Measurements from ENCODE around the gene PIP5K1B. TPM values are rescaled to one million over a fixed set of nuclear protein-coding genes. Genes with fewer than 3 reads are reported as not detected.

PIP5K1B gene
- total and polyA plus RNA-seq, 2 experiments from 2014 or later = 1.3 to 2.8 TPM

DNA sequence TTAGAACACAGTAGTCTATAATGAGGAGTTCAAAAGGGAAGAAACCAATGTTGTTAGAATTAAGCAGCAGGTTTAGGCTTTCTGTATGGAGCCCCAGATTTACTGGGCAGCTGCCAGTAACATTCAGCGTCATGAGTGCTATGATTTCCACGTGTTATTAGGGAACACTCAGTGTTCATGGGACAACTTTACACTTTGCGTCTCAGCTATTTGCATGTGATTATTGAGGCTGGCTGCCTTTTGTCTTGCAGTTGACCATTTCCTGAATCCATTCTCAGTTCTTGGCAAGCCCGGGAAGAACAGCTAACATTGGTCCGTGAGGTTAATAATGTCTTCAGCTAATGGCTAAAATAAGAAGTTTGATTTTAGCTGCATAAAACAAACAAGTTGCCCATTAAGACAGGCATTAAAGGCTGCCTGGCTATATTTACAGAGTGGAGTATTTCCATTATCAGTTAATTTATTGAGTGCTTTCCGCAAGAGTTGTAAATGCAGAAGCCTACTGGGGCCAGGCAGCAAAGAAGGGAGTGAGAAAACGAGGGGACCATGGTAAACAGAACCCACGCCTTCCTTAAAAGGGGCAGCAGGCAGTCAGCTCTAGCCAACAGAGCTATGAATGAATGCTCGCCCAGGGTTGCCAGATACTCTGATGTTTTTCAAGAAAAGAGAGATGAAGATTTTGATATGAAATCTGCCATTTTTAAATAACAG is 120.9 kb downstream of the PIP5K1B start:
- no peaks in the 10 kb centered on the region for H3K27me3 ChIP-seq (ENCODE audit: insufficient read depth)
- DNase-seq (ENCODE audit: low spot score) (peak; percentile 33), ATAC-seq (peak; percentile 57)
- peak overlapping the region; percentile 76; the same call in 1 of the 2 replicates for H2AFZ ChIP-seq
- TF ChIP-seq, protein P1, sequence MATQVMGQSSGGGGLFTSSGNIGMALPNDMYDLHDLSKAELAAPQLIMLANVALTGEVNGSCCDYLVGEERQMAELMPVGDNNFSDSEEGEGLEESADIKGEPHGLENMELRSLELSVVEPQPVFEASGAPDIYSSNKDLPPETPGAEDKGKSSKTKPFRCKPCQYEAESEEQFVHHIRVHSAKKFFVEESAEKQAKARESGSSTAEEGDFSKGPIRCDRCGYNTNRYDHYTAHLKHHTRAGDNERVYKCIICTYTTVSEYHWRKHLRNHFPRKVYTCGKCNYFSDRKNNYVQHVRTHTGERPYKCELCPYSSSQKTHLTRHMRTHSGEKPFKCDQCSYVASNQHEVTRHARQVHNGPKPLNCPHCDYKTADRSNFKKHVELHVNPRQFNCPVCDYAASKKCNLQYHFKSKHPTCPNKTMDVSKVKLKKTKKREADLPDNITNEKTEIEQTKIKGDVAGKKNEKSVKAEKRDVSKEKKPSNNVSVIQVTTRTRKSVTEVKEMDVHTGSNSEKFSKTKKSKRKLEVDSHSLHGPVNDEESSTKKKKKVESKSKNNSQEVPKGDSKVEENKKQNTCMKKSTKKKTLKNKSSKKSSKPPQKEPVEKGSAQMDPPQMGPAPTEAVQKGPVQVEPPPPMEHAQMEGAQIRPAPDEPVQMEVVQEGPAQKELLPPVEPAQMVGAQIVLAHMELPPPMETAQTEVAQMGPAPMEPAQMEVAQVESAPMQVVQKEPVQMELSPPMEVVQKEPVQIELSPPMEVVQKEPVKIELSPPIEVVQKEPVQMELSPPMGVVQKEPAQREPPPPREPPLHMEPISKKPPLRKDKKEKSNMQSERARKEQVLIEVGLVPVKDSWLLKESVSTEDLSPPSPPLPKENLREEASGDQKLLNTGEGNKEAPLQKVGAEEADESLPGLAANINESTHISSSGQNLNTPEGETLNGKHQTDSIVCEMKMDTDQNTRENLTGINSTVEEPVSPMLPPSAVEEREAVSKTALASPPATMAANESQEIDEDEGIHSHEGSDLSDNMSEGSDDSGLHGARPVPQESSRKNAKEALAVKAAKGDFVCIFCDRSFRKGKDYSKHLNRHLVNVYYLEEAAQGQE (IDR thresholded peaks at IDR 0.05; ENCODE audit: unreplicated experiment) = no peak
- TF ChIP-seq NANOG (IDR thresholded peaks at IDR 0.05; ENCODE audit: borderline replicate concordance) (no peak), ZNF331 (CRISPR knock-in tag; IDR thresholded peaks at IDR 0.05; ENCODE audit: low read depth) (no peak), EZH2 (IDR thresholded peaks at IDR 0.05; ENCODE audit: low read depth, unreplicated experiment) (no peak), EZH2phosphoT487 (IDR thresholded peaks at IDR 0.05; ENCODE audit: unreplicated experiment) (no peak), JUNB (IDR thresholded peaks at IDR 0.05; ENCODE audit: unreplicated experiment) (no peak), ZNF114 (CRISPR knock-in tag; IDR thresholded peaks at IDR 0.05) (no peak), CREB1 (CRISPR knock-in tag; IDR thresholded peaks at IDR 0.05; ENCODE audit: low read depth) (no peak), POLR2AphosphoS5 (IDR thresholded peaks at IDR 0.05; ENCODE audit: low read depth) (no peak), STAT1 (IDR thresholded peaks at IDR 0.05; ENCODE audit: unreplicated experiment) (no peak)
- TF ChIP-seq, protein P2, sequence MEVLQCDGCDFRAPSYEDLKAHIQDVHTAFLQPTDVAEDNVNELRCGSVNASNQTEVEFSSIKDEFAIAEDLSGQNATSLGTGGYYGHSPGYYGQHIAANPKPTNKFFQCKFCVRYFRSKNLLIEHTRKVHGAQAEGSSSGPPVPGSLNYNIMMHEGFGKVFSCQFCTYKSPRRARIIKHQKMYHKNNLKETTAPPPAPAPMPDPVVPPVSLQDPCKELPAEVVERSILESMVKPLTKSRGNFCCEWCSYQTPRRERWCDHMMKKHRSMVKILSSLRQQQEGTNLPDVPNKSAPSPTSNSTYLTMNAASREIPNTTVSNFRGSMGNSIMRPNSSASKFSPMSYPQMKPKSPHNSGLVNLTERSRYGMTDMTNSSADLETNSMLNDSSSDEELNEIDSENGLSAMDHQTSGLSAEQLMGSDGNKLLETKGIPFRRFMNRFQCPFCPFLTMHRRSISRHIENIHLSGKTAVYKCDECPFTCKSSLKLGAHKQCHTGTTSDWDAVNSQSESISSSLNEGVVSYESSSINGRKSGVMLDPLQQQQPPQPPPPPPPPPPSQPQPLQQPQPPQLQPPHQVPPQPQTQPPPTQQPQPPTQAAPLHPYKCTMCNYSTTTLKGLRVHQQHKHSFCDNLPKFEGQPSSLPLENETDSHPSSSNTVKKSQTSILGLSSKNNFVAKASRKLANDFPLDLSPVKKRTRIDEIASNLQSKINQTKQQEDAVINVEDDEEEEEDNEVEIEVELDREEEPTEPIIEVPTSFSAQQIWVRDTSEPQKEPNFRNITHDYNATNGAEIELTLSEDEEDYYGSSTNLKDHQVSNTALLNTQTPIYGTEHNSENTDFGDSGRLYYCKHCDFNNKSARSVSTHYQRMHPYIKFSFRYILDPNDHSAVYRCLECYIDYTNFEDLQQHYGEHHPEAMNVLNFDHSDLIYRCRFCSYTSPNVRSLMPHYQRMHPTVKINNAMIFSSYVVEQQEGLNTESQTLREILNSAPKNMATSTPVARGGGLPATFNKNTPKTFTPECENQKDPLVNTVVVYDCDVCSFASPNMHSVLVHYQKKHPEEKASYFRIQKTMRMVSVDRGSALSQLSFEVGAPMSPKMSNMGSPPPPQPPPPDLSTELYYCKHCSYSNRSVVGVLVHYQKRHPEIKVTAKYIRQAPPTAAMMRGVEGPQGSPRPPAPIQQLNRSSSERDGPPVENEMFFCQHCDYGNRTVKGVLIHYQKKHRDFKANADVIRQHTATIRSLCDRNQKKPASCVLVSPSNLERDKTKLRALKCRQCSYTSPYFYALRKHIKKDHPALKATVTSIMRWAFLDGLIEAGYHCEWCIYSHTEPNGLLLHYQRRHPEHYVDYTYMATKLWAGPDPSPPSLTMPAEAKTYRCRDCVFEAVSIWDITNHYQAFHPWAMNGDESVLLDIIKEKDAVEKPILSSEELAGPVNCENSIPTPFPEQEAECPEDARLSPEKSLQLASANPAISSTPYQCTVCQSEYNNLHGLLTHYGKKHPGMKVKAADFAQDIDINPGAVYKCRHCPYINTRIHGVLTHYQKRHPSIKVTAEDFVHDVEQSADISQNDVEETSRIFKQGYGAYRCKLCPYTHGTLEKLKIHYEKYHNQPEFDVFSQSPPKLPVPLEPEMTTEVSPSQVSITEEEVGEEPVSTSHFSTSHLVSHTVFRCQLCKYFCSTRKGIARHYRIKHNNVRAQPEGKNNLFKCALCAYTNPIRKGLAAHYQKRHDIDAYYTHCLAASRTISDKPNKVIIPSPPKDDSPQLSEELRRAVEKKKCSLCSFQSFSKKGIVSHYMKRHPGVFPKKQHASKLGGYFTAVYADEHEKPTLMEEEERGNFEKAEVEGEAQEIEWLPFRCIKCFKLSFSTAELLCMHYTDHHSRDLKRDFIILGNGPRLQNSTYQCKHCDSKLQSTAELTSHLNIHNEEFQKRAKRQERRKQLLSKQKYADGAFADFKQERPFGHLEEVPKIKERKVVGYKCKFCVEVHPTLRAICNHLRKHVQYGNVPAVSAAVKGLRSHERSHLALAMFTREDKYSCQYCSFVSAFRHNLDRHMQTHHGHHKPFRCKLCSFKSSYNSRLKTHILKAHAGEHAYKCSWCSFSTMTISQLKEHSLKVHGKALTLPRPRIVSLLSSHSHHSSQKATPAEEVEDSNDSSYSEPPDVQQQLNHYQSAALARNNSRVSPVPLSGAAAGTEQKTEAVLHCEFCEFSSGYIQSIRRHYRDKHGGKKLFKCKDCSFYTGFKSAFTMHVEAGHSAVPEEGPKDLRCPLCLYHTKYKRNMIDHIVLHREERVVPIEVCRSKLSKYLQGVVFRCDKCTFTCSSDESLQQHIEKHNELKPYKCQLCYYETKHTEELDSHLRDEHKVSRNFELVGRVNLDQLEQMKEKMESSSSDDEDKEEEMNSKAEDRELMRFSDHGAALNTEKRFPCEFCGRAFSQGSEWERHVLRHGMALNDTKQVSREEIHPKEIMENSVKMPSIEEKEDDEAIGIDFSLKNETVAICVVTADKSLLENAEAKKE (CRISPR knock-in tag; IDR thresholded peaks at IDR 0.05) = no peak
- H3K4me3 ChIP-seq = peak overlapping the region; percentile 8; the same call in 1 of the 2 replicates
- peaks cover 5% of the 10 kb centered on the region for H3K27me3 Mint-ChIP-seq (ENCODE audit: insufficient read depth, low read depth, poor library complexity)
- no peaks in the 10 kb centered on the region for H3K9me2 ChIP-seq (ENCODE audit: insufficient read depth)
- H4K20me1 ChIP-seq (replicated peaks; ENCODE audit: insufficient read depth) = no peaks in the 10 kb centered on the region
- peak overlapping the region; percentile 52 for H3K4me2 ChIP-seq
- no peaks in the 10 kb centered on the region for H3K36me3 ChIP-seq (ENCODE audit: insufficient read depth)
- H3F3A ChIP-seq (replicated peaks; ENCODE audit: low read depth) = no peaks in the 10 kb centered on the region
- H3K4me1 Mint-ChIP-seq = peaks cover 35% of the 10 kb centered on the region
- no peaks in the 10 kb centered on the region for H3K79me2 ChIP-seq (replicated peaks; ENCODE audit: insufficient read depth)
- H3K9me3 Mint-ChIP-seq = no peaks in the 10 kb centered on the region
- peak overlapping the region; percentile 17; the same call in 1 of the 2 replicates for H3K27ac ChIP-seq (ENCODE audit: low read depth)
- no peak overlapping the region for H3K4me3 Mint-ChIP-seq
- peak overlapping the region; percentile 60 for H3K27ac Mint-ChIP-seq
- H3K36me3 Mint-ChIP-seq (ENCODE audit: low read depth) = no peaks in the 10 kb centered on the region
- peaks cover 24% of the 10 kb centered on the region for H3K4me1 ChIP-seq (ENCODE audit: insufficient read depth)

Data from GM23338 (cell line).